Measurements from ENCODE around the gene MAML2.

GRCh38 chr11:96169250-96169649 lies 173.7 kb downstream of the MAML2 start:
- TF ChIP-seq SIN3A (IDR thresholded peaks at IDR 0.05; ENCODE audit: borderline replicate concordance, insufficient read depth, low read depth, low read length) (no peak), CTCF (IDR thresholded peaks at IDR 0.05) (no peak), POLR2AphosphoS5 (IDR thresholded peaks at IDR 0.05; ENCODE audit: low read depth, low read length) (no peak)

Measured in Panc1 (cell line).